Stimulated activated CD4-positive, alpha-beta T cell treated with anti-CD3 and anti-CD28 coated beads, Interleukin-2, amount 100 ng/mL, for 24 hours (primary cell): ENCODE results near the gene TJP3.
"Not testable (repeated sequence)": the region's sequence is repeated elsewhere in the genome, so short reads cannot be mapped to it uniquely, and the experiment has no call there.

Experiments used
- DNase-seq, 2 donors: peaks; one replicate each; pipeline ENCODE4 v3.0.0-alpha.2; 2020

The TJP3 gene

GRCh38 chr19:3750211-3750610, 42.0 kb downstream of the TJP3 start:
- DNase-seq, result no peak

GRCh38 chr19:3751236-3751635, 43.1 kb downstream of the TJP3 start:
- no peak for DNase-seq

GRCh38 chr19:3752492-3752891, 44.3 kb downstream of the TJP3 start:
- DNase-seq, result no peak

GRCh38 chr19:3753631-3754410, 45.6 kb downstream of the TJP3 start:
- DNase-seq, result no peak

- DNase-seq, result not testable (repeated sequence)
These were observed 49.5 kb downstream of the TJP3 start for GRCh38 chr19:3757705-3758104.

- DNase-seq, result not testable (repeated sequence)
These were observed 50.1 kb downstream of the TJP3 start for GRCh38 chr19:3758297-3758696.

GRCh38 chr19:3759482-3760254, 51.5 kb downstream of the TJP3 start:
- DNase-seq, result no peak

GRCh38 chr19:3760871-3761361, 52.7 kb downstream of the TJP3 start:
- peak in 1 of 2 donors; percentile 27 for DNase-seq

- peak; percentile 98 for DNase-seq
These were observed 53.4 kb downstream of the TJP3 start, which contains the start of gene APBA3 for GRCh38 chr19:3761382-3762129. TSS of gene APBA3 (minus strand) at chr19:3761692. CDS start at chr19:3760264, 1,428 bp downstream.

- DNase-seq, result no peak
These were observed 53.9 kb downstream of the TJP3 start for GRCh38 chr19:3762130-3762473.

GRCh38 chr19:3762501-3763459, 54.6 kb downstream of the TJP3 start, which contains the start of gene MRPL54:
TSS of gene MRPL54 (plus strand) at chr19:3762682. CDS start at chr19:3762701, 19 bp downstream.
- DNase-seq, result peak; percentile 99

GRCh38 chr19:3765121-3765520, 56.9 kb downstream of the TJP3 start:
- DNase-seq, result no peak

- not testable (repeated sequence) for DNase-seq
These were observed 57.6 kb downstream of the TJP3 start for GRCh38 chr19:3765757-3766156.

GRCh38 chr19:3766520-3766919, 58.3 kb downstream of the TJP3 start:
- DNase-seq, result no peak

GRCh38 chr19:3767050-3767449, 58.9 kb downstream of the TJP3 start:
- DNase-seq, result no peak

GRCh38 chr19:3768015-3768747, 60.0 kb downstream of the TJP3 start:
- DNase-seq, result no peak

- DNase-seq, result no peak
These were observed 60.5 kb downstream of the TJP3 start for GRCh38 chr19:3768748-3769099.

GRCh38 chr19:3769494-3769893, 61.3 kb downstream of the TJP3 start:
- DNase-seq, result no peak

GRCh38 chr19:3770136-3770999, 62.2 kb downstream of the TJP3 start:
- no peak for DNase-seq
